Measurements from ENCODE around the gene APBA2.
A peak's percentile ranks its signal among the peaks of the same experiment; 100 is the strongest.

Gene APBA2

DNA sequence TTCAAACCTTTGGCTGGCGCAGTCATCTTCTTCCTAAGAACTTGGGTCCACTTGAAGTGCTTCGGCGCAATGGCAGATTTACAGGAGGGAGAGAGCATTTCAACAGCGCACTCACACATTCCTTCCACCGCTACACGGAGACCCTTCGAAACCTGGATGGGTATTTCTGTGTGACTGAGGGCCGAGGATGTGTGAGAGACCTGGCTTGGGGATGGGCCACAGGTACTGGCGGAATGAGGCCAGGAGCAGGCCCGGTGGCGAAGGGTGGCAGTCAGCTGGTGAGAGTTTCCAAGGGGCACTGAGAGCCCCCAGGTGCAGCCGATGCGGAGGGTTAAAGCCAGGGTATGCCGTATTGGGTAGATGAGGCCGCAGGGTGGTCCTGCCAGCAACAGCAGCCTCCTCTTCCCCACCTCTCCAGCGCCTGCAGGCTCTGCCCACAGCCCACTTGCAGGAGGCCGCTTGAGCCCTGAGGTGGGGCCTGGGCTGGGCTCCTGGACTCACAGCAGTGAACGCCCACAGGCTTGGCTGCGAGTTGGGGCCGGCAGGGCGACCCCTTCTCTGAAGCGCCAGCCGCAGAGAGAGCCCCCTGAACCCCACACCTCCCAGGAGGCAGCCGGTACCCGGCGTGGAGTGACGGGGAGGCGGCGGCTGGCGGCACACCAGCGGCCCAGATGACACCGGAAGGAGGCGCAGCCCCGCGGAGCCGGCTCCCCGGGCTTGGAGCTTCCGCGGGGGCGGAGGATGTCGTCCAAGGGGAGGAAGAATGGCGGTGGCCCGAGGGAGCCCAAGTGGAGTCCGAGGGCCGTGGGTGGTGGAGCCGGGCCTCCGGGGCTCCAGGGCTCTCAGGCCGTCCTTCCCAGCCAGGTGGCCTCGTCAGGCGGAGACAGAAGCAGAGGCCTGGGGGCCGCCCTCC, 217.4 kb downstream of the APBA2 start:
- no peak for DNase-seq (ENCODE audit: low read depth in 2 of 2)

DNA sequence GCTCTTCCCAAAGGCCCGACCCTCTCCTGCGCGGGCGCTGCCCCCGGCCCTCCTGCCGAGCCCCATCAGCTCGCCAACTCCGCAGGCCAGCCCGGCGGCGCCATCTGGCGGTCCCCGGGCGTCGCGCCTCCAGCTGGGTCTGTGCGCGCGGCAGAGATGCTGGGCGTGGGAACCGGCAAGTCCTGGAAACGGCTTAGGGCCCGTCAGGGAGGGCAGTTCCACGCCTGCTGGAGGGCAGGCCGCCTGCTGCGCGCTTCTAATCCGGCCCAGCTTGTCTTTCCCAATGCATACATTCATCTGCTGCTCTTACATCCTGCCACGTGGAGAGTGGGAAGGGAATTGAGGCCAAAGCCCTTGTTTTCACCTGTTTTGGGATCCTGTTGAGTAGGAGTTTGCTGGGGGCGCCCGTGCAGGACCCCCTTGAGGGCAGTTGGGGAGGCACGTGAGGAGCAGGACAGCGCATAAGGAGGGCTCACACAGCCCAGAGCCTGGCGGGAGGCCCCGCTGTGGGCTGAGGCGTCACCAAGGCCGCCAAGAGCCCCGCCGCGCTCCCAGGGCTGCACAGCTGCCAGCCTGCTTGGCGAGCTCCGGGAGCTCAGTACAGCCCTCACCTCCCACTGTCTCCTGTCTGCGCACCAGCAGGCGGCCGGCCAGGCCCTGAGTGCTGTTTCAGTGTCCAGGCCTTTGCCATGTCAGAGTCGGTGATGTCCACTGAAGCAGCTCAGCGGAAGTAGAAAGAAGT, 218.2 kb downstream of the APBA2 start:
- DNase-seq (ENCODE audit: low read depth in 2 of 2) = peak in 1 of 2 donors; percentile 21

DNA sequence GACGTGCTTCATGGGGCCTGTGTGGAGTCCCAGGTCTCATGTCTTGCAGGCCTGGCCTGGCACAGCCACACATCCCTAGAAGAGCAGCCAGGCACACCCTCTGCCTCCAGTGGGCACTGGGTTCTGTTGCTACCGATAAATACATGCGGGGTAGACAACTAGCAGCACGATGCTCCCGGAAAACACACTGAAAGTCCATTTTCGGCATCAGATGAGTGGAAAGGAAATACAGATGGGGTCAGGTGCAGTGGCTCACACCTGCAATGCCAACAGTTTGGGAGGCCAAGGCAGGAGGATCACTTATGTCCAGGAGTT, 218.7 kb downstream of the APBA2 start:
- no peak for DNase-seq (ENCODE audit: low read depth in 2 of 2)

DNA sequence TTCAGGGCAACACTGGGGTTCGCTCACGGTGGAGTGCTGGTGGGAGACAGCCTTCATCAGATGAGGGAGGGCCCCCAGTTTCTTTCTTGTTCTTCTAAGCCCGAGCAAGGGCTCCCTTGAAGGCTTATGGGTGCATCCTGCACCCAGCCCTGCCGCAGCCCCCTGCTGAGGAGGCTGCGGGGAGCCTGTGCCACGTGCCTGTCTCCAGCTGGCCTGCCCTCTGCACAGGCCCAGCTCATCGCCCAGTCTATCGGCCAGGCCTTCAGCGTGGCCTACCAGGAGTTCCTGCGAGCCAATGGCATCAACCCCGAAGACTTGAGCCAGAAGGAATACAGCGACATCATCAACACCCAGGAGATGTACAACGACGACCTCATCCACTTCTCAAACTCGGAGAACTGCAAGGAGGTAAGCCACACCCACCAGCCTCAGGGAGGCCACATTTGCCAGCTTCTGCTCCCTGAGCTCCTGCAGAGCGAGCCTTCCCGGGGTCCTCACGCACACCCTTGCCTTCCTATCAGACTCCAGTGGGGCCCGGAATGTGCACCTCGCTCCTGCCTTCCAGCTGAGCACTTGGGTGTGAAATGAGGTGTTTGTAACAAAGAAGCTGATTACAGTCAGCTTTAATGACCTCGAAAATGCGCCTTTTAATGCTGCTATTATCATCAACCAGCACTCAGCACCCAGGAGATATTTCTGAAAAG, 219.5 kb downstream of the APBA2 start:
- DNase-seq (ENCODE audit: low read depth in 2 of 2) = no peak

- no peak for DNase-seq (ENCODE audit: low read depth in 2 of 2)
Measured at GRCh38 chr15:29106116-29106515, 220.3 kb downstream of the APBA2 start.

GRCh38 chr15:29106551-29107290, 220.9 kb downstream of the APBA2 start:
- no peak for DNase-seq (ENCODE audit: low read depth in 2 of 2)

GRCh38 chr15:29107291-29107890, 221.6 kb downstream of the APBA2 start:
- DNase-seq (ENCODE audit: low read depth in 2 of 2) = no peak

DNA sequence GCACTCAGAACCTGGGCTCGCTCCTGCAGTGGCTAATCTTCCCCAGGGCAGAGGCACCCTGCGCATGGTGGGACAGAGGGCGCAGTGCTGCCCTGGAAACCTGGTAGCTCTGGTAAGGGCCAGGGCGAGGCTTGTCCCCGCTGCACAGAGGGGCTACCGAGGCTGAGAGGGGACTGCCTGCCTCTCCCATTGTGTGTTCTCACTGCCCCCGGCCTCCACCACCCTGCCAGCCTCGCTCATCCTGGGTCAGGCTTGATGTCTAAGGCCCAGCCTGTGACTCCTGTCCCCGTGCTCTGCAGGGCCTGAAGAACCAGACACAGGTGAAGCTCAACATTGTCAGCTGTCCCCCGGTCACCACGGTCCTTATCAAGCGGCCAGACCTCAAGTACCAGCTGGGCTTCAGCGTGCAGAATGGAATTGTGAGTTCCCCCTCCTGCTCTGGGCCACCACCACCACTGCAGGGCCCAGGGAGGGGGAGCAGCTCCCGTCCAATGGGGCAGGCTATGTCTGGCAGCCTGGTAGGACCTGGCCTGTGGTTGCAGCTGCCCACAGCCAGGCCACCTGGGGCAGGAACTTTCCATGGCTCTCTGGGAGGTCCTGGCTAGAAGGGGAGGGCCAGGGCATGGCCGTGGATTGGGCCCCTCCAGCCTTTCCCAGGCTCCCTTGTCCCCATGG, 222.3 kb downstream of the APBA2 start:
- DNase-seq (ENCODE audit: low read depth in 2 of 2) = no peak

DNA sequence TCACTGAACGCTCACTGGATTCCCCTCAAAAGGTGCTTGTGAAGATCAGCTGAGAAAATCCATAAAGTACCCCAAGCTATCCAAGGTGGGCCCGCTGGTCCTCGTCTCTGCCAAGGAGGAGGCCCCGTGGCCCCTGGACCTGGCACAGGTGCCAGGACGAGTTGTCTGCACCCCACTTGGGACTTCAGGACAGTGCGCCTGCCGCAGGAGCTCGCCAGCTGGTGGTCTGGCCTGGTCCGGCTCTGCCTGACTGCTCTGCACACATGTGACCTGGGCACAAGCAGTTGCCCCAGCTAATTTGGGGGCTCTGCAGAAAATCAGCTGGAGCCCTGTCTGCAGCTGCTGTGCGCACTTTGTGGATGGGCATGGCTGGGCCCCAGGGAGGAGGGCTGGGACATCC, 224.0 kb downstream of the APBA2 start:
- no peak for DNase-seq (ENCODE audit: low read depth in 2 of 2)

GRCh38 chr15:29110176-29110575, 224.4 kb downstream of the APBA2 start:
- no peak for DNase-seq (ENCODE audit: low read depth in 2 of 2)

GRCh38 chr15:29110733-29111132, 225.0 kb downstream of the APBA2 start:
- no peak for DNase-seq (ENCODE audit: low read depth in 2 of 2)

- no peak for DNase-seq (ENCODE audit: low read depth in 2 of 2)
Measured at GRCh38 chr15:29111705-29112281, 226.0 kb downstream of the APBA2 start.

DNA sequence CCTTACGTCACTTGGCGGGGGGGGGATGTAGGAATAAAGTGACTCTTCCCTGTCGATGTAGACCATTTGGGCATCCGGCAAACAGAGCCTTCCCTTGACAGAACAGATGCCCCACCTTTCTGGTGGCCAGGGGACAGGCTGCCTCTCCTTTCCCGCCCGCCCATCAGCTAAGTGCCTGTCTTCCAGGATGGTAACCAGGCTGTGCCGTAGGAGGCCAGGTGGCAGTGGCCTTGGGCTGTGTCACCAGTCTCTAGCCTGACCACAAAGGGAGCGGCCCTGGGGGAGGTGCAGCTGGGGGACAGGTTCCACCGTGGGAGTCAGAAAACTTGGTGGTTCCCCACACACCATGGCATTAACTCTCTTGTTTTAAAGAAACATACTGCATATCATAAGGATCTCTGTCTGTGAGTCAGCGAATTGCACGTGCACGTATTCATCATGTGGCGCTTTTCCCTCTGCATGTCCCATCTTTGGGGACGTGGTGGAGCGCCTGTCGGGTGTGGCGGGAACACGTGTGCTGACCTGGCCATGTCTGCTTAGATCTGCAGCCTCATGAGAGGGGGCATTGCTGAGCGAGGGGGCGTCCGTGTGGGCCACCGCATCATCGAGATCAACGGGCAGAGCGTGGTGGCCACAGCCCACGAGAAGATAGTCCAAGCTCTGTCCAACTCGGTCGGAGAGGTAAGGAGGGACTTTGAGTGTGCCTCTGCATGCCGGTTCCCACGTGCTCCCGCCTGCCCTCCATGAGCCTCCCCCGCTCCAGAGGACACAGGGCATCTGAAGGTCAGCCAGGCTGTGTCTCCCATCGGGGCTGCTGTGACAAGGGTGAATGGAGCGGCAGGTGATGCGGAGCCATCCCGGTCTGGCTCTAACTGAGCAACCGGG, 227.8 kb downstream of the APBA2 start:
- DNase-seq (ENCODE audit: low read depth in 2 of 2) = no peak

DNA sequence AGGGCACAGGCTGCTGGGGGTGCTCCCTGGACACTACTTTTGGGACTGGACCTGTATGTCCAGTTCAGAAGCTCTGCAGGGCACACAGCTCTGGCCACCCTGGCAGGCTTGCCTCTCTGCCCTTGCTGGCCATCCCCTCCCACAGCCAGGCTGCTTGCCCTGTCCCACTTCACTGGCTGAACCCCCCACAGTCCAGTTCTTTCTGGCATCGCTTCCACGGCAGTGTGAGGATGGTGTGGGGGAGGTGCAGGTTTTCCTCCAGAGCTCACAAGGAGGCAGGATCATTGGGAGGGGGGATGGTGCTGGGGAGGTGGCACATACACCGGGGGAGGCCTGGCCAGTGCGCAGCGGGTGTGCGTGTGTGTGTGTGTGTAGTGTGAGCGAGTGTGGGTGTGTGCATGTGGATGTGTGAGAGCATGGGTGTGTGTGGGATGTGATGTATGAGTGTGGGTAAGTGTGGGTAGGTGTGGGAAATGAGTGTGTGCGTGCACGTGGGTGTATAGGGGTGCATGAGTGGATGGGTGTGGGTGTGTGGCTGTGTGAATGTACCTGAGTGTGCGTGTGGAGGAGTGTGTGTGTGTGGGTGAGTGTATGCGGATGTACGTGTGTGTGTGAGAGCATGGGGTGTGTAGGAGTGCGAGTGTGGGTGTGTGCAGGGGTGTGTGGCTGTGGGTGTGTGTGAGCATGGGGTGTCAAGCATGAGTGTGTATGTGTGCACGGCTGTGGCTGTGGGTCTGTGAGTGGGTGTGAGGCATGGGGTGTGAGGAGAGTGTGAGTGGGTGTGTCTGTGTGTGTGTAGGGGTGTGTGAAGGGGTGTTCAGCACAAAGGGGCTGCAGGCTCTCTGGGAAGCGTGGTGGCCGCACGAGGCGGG, 228.7 kb downstream of the APBA2 start:
- DNase-seq (ENCODE audit: low read depth in 2 of 2) = no peak

- no peak for DNase-seq (ENCODE audit: low read depth in 2 of 2)
Measured at GRCh38 chr15:29115093-29115991, 229.6 kb downstream of the APBA2 start.

- DNase-seq (ENCODE audit: low read depth in 2 of 2) = no peak
Measured at GRCh38 chr15:29116970-29117700, 231.4 kb downstream of the APBA2 start.

- DNase-seq (ENCODE audit: low read depth in 2 of 2) = no peak
Measured at GRCh38 chr15:29117778-29118177, 232.0 kb downstream of the APBA2 start.

Measured in stimulated activated CD4-positive, alpha-beta T cell treated with anti-CD3 and anti-CD28 coated beads, Interleukin-1b, Interleukin-23, amount 100 ng/mL, for 1 hour (primary cell).